ENCODE data around the gene CAT.

- TF ChIP-seq CTCF (IDR thresholded peaks at IDR 0.05; ENCODE audit: low read depth, low read length, poor library complexity, severe bottlenecking) (no peak), EZH2phosphoT487 (IDR thresholded peaks at IDR 0.05; ENCODE audit: borderline replicate concordance, low read length) (no peak)
Observed at GRCh38 chr11:34444428-34444827, 5.7 kb downstream of the CAT start.
